Gastroesophageal sphincter (tissue), 3 donors: ENCODE results near the gene TBC1D25.
A peak's percentile ranks its signal among the peaks of the same experiment; 100 is the strongest.

Experiments
- EP300 ChIP-seq: sonication (generic); formaldehyde crosslinking; IDR thresholded peaks from one replicate; pipeline ENCODE4 v1.6.1; 2017; ENCODE audit warnings: antibody characterized with exemption, mild to moderate bottlenecking
- POLR2A ChIP-seq, 2 donors: fragments of 450-650 bp; IDR thresholded peaks; one replicate each; pipeline ENCODE4 v1.6.1; 2017; ENCODE audit warnings: antibody characterized with exemption in 2 of 2, mild to moderate bottlenecking in 2 of 2, moderate library complexity in 1 of 2
- TF ChIP-seq, protein P1 (sequence below), 4 experiments: fragments of 200-600 bp in 2 of 4; fragments of 450-650 bp in 2 of 4; sonication (generic) in 1 of 4; IDR thresholded peaks; one replicate each; pipeline ENCODE4 v1.5.1; 2017 to 2019; ENCODE audit warnings: antibody characterized with exemption in 4 of 4, mild to moderate bottlenecking in 2 of 4, moderate library complexity in 2 of 4

DNA sequence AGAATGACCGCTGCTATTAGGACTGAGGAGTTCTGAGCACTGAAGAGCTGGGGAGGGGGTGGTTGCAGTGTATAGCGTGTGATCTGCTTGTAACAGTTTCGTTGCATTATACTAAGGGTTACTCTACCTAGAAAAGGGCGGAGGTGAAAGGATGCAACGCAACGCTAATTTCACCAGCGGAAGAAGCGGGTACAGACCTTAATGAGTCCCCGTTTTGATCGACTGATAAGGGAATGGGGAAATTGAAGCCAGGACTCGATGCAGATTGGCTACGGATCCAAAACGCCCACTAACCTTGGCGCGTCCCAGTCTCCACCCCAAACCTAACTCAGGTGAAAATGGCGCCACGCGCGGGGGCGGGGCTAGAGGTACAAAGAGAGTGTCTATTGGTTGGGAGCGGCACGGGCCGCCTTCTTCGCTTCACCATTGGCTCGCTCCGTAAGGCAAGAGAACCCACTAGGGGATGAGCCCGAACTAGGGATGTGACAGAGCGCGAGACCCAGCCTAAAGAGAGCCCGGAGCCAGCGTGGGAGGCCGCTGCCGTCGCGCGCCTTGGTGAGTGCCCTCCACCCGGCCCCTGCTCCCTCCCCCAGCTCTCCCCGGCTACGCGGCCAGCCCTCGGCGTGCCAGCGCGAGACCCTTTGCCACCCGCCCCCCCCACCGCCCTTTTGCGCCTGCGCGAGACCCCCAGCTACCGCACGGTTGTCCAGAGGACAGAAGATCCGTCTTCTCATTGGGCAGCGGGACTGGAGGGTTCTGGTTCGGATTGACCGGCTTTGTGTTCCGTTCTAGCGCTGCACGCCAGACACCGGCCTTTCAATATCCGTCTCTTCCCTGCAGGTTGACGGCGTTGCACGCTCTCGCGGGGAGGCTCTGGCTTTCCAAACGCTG, 17.9 kb upstream of the TBC1D25 start, which contains the start of gene EBP:
- TF ChIP-seq, protein P1, sequence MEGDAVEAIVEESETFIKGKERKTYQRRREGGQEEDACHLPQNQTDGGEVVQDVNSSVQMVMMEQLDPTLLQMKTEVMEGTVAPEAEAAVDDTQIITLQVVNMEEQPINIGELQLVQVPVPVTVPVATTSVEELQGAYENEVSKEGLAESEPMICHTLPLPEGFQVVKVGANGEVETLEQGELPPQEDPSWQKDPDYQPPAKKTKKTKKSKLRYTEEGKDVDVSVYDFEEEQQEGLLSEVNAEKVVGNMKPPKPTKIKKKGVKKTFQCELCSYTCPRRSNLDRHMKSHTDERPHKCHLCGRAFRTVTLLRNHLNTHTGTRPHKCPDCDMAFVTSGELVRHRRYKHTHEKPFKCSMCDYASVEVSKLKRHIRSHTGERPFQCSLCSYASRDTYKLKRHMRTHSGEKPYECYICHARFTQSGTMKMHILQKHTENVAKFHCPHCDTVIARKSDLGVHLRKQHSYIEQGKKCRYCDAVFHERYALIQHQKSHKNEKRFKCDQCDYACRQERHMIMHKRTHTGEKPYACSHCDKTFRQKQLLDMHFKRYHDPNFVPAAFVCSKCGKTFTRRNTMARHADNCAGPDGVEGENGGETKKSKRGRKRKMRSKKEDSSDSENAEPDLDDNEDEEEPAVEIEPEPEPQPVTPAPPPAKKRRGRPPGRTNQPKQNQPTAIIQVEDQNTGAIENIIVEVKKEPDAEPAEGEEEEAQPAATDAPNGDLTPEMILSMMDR (IDR thresholded peaks at IDR 0.05), result no peak
- TF ChIP-seq EP300, result no peak
- TF ChIP-seq POLR2A (IDR thresholded peaks at IDR 0.05), result peak; percentile 30 to 44
